OCI-M1 (cell line): ENCODE results near the gene PCDHB8.
"Not testable (repeated sequence)": the region's sequence is repeated elsewhere in the genome, so short reads cannot be mapped to it uniquely, and the experiment has no call there.

Source experiments
- DNase-seq: peaks from one replicate; lab custom pipeline; 2025; lab: John Stamatoyannopoulos, UW

The PCDHB8 gene

GRCh38 chr5:141184117-141184855 lies 6.7 kb downstream of the PCDHB8 start:
- DNase-seq: not testable (repeated sequence)

DNA sequence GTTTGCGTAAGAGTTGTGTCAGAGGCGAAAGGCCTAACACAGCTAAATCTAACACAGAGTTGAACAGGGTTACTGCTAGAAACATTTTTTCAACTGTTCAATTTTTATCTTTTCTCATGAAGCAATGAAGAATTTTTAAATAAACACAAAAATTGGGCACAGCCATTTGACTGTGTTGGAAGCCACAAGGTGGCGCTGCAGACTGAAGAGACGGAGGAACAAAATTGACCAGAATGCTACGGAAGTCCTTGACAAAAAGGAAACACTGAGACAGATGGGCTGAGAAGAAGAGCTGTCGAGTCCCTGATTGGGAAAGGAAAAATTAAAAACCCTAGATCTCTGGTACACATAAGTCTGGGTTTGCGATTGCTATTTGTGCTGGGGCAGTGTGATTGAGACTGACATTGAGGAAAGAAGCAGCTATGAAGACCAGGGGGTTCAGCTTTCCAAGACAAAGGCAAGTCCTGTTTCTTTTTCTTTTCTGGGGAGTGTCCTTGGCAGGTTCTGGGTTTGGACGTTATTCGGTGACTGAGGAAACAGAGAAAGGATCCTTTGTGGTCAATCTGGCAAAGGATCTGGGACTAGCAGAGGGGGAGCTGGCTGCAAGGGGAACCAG lies 9.4 kb downstream of the PCDHB8 start, which contains the start of gene PCDHB9:
PCDHB9 (plus strand) TSS at position 265 of the 616 bp plus-strand sequence; CDS start at position 423, 158 bp downstream.
- DNase-seq: peak; percentile 67

DNA sequence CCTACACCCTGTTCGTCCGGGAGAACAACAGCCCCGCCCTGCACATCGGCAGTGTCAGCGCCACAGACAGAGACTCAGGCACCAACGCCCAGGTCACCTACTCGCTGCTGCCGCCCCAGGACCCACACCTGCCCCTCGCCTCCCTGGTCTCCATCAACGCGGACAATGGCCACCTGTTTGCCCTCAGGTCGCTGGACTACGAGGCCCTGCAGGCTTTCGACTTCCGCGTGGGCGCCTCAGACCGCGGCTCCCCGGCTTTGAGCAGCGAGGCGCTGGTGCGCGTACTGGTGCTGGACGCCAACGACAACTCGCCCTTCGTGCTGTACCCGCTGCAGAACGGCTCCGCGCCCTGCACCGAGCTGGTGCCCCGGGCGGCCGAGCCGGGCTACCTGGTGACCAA lies 11.1 kb downstream of the PCDHB8 start:
- not testable (repeated sequence) for DNase-seq

DNA sequence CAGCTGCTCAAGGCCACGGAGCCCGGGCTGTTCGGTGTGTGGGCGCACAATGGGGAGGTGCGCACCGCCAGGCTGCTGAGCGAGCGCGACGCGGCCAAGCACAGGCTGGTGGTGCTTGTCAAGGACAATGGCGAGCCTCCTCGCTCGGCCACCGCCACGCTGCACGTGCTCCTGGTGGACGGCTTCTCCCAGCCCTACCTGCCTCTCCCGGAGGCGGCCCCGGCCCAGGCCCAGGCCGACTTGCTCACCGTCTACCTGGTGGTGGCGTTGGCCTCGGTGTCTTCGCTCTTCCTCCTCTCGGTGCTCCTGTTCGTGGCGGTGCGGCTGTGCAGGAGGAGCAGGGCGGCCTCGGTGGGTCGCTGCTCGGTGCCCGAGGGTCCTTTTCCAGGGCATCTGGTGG lies 11.5 kb downstream of the PCDHB8 start:
- DNase-seq: not testable (repeated sequence)

DNA sequence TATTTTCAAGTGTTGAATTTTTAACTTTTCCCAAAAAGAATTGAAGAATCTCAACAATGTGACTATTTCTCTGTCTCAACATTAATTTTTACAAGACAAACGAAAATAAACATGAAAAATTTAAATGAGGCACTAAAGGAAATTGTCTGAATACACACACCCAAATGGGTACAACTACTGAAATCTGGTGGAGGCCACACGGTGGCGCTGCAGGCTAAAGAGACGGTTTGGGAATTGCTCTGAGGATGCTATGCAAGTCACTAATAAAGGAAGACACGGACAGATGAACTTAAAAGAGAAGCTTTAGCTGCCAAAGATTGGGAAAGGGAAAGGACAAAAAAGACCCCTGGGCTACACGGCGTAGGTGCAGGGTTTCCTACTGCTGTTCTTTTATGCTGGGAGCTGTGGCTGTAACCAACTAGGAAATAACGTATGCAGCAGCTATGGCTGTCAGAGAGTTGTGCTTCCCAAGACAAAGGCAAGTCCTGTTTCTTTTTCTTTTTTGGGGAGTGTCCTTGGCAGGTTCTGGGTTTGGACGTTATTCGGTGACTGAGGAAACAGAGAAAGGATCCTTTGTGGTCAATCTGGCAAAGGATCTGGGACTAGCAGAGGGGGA lies 14.6 kb downstream of the PCDHB8 start, which contains the start of gene PCDHB10:
PCDHB10 (plus strand) TSS at position 244 of the 616 bp plus-strand sequence; CDS start at position 444, 200 bp downstream.
- peak; percentile 68 for DNase-seq

DNA sequence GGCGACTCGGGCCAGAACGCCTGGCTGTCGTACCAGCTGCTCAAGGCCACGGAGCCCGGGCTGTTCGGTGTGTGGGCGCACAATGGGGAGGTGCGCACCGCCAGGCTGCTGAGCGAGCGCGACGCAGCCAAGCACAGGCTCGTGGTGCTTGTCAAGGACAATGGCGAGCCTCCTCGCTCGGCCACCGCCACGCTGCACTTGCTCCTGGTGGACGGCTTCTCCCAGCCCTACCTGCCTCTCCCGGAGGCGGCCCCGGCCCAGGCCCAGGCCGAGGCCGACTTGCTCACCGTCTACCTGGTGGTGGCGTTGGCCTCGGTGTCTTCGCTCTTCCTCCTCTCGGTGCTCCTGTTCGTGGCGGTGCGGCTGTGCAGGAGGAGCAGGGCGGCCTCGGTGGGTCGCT lies 16.7 kb downstream of the PCDHB8 start:
- not testable (repeated sequence) for DNase-seq

GRCh38 chr5:141196363-141196762 lies 18.8 kb downstream of the PCDHB8 start:
- no peak for DNase-seq

DNA sequence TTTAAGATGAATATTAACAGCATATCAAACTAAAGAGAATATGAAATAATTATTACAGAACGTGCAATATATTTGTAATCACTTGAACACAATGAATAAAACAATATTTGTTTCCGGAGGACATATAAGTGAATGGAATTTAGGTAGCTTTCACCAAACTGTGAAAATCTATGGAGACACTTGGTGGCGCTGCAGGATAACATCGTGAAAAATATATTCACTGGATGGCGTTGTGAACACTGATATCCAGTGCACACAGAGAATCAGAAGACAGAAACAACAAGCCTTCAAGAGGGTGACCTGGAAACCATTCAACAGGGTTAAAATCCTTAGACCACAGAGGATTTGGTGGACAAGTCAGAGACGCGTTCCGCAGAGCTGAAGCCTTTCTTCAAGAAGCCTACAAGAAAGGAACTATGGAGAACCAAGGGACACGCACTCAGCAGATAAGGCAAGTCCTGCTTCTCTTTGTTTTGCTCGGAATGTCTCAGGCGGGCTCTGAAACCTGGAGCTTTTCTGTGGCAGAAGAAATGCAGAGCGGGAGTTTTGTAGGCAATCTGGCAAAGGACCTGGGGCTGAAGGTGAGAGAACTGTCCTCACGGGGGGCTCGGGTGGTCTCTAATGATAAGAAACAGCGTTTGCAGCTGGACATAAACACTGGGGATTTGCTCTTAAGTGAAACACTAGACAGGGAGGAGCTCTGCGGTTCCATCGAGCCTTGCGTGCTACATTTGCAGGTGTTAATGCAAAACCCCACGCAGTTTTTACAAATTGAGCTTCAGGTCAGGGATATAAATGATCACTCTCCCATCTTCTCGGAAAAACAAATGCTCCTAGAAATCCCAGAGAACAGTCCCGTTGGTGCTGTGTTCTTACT lies 22.0 kb downstream of the PCDHB8 start, which contains the start of gene PCDHB11:
PCDHB11 (plus strand) TSS at position 269 of the 877 bp plus-strand sequence; CDS start at position 417, 148 bp downstream.
- DNase-seq: peak; percentile 59

DNA sequence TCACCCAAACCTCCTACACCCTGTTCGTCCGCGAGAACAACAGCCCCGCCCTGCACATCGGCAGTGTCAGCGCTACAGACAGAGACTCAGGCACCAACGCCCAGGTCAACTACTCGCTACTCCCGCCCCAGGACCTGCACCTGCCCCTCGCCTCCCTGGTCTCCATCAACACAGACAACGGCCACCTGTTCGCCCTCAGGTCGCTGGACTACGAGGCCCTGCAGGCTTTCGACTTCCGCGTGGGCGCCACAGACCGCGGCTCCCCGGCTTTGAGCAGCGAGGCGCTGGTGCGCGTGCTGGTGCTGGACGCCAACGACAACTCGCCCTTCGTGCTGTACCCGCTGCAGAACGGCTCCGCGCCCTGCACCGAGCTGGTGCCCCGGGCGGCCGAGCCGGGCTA lies 23.5 kb downstream of the PCDHB8 start:
- DNase-seq: not testable (repeated sequence)

- not testable (repeated sequence) for DNase-seq
Observed at GRCh38 chr5:141201646-141202045, 24.1 kb downstream of the PCDHB8 start.

GRCh38 chr5:141208478-141208877 lies 30.9 kb downstream of the PCDHB8 start, which contains the start of gene PCDHB12:
TSS of gene PCDHB12 (plus strand) at chr5:141208719. CDS start at chr5:141208908, 189 bp downstream.
- peak; percentile 41 for DNase-seq

DNA sequence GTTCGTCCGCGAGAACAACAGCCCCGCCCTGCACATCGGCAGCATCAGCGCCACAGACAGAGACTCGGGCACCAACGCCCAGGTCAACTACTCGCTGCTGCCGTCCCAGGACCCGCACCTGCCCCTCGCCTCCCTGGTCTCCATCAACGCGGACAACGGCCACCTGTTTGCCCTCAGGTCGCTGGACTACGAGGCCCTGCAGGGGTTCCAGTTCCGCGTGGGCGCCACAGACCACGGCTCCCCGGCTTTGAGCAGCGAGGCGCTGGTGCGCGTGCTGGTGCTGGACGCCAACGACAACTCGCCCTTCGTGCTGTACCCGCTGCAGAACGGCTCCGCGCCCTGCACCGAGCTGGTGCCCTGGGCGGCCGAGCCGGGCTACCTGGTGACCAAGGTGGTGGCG lies 32.7 kb downstream of the PCDHB8 start:
- not testable (repeated sequence) for DNase-seq

DNA sequence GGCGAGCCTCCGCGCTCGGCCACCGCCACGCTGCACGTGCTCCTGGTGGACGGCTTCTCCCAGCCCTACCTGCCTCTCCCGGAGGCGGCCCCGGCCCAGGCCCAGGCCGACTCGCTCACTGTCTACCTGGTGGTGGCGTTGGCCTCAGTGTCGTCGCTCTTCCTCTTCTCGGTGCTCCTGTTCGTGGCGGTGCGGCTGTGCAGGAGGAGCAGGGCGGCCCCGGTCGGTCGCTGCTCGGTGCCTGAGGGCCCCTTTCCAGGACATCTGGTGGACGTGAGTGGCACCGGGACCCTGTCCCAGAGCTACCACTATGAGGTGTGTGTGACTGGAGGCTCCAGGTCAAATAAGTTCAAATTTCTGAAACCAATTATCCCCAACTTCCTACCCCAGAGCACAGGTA lies 33.3 kb downstream of the PCDHB8 start:
- DNase-seq: not testable (repeated sequence)

GRCh38 chr5:141213656-141214339 lies 36.2 kb downstream of the PCDHB8 start, which contains the start of gene PCDHB13:
TSS of gene PCDHB13 (plus strand) at chr5:141213919. CDS start at chr5:141214124, 205 bp downstream.
- peak; percentile 47 for DNase-seq

GRCh38 chr5:141214583-141214982 lies 37.0 kb downstream of the PCDHB8 start:
- DNase-seq: not testable (repeated sequence)

- DNase-seq: not testable (repeated sequence)
Observed at GRCh38 chr5:141215504-141215903, 37.9 kb downstream of the PCDHB8 start.

GRCh38 chr5:141216035-141216434 lies 38.4 kb downstream of the PCDHB8 start:
- not testable (repeated sequence) for DNase-seq

- peak; percentile 72 for DNase-seq
Observed at GRCh38 chr5:141223112-141223783, 45.7 kb downstream of the PCDHB8 start, which contains the start of gene PCDHB14. TSS of gene PCDHB14 (plus strand) at chr5:141223343. CDS start at chr5:141223506, 163 bp downstream.

DNA sequence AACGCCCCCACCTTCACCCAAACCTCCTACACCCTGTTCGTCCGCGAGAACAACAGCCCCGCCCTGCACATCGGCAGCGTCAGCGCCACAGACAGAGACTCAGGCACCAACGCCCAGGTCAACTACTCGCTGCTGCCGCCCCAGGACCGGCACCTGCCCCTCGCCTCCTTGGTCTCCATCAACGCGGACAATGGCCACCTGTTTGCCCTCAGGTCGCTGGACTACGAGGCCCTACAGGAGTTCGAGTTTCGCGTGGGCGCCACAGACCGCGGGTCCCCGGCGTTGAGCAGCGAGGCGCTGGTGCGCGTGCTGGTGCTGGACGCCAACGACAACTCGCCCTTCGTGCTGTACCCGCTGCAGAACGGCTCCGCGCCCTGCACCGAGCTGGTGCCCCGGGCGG lies 47.3 kb downstream of the PCDHB8 start:
- DNase-seq: not testable (repeated sequence)

GRCh38 chr5:141225421-141225820 lies 47.8 kb downstream of the PCDHB8 start:
- not testable (repeated sequence) for DNase-seq
